ENCODE measurements around the gene TENM4.

GRCh38 chr11:78672850-78673620, 767.8 kb downstream of the TENM4 start:
- no peak for TF ChIP-seq CTCF (IDR thresholded peaks at IDR 0.05)
- TF ChIP-seq POLR2A (IDR thresholded peaks at IDR 0.05): no peak

Data from heart left ventricle (tissue), 13 donors.